Putamen (tissue), 1 donor: ENCODE results near the gene C4A.
"Not testable (repeated sequence)": the region's sequence is repeated elsewhere in the genome, so short reads cannot be mapped to it uniquely, and the experiment has no call there.

ENCODE experiments used
- DNase-seq: peaks from one replicate; pipeline ENCODE4 v3.0.0-alpha.2; 2016; ENCODE audit warnings: low spot score

C4A gene

GRCh38 chr6:31981744-31982143, at the start of gene C4A:
Gene C4A, plus strand, starts transcription at chr6:31982057. Its CDS starts 51 bp downstream, at chr6:31982108.
- DNase-seq = not testable (repeated sequence)

- DNase-seq = not testable (repeated sequence)
Observed at GRCh38 chr6:31932137-31932536, 49.7 kb upstream of the C4A start.

GRCh38 chr6:31933537-31933936, 48.3 kb upstream of the C4A start:
- DNase-seq = no peak

GRCh38 chr6:31935021-31935420, 46.8 kb upstream of the C4A start:
- no peak for DNase-seq

GRCh38 chr6:31935823-31936222, 46.0 kb upstream of the C4A start:
- no peak for DNase-seq

GRCh38 chr6:31940256-31940664, 41.6 kb upstream of the C4A start:
- no peak for DNase-seq

GRCh38 chr6:31943742-31944141, 38.1 kb upstream of the C4A start:
- DNase-seq = no peak

- no peak for DNase-seq
Observed at GRCh38 chr6:31945154-31945506, 36.7 kb upstream of the C4A start.

- no peak for DNase-seq
Observed at GRCh38 chr6:31945507-31946369, 36.1 kb upstream of the C4A start, which contains the start of gene CFB. Gene CFB, plus strand, starts transcription at chr6:31946095. Its CDS starts 127 bp downstream, at chr6:31946222.

- DNase-seq = no peak
Observed at GRCh38 chr6:31946370-31946885, 35.4 kb upstream of the C4A start.

- no peak for DNase-seq
Observed at GRCh38 chr6:31947070-31947675, 34.7 kb upstream of the C4A start.

- DNase-seq = no peak
Observed at GRCh38 chr6:31947864-31948263, 34.0 kb upstream of the C4A start.

- DNase-seq = no peak
Observed at GRCh38 chr6:31948306-31948705, 33.6 kb upstream of the C4A start.

- DNase-seq = no peak
Observed at GRCh38 chr6:31948753-31949413, 33.0 kb upstream of the C4A start.

GRCh38 chr6:31949926-31950548, 31.8 kb upstream of the C4A start:
- DNase-seq = no peak

GRCh38 chr6:31952140-31952805, 29.6 kb upstream of the C4A start:
- DNase-seq = no peak

GRCh38 chr6:31952890-31953289, 29.0 kb upstream of the C4A start:
- no peak for DNase-seq

GRCh38 chr6:31954511-31954910, 27.3 kb upstream of the C4A start:
- DNase-seq = no peak

- no peak for DNase-seq
Observed at GRCh38 chr6:31956796-31957195, 25.1 kb upstream of the C4A start.

GRCh38 chr6:31958412-31958740, 23.5 kb upstream of the C4A start:
- DNase-seq = no peak
